GM18519 (cell line): ENCODE data around the gene KLHL30.

Experiments used
- ATAC-seq: cut with Tn5 transposase; IDR thresholded peaks from one replicate; pipeline ENCODE4 v1.9.1; 2021; ENCODE audit warnings: mild to moderate bottlenecking, moderate library complexity; ENCODE audit not compliant: unreplicated experiment, low FRiP score

Gene KLHL30

GRCh38 chr2:238130111-238130695, 8.3 kb upstream of the KLHL30 start:
- ATAC-seq: no peak

GRCh38 chr2:238130696-238131628, 7.5 kb upstream of the KLHL30 start:
- ATAC-seq: no peak

- ATAC-seq: no peak
Observed at GRCh38 chr2:238131761-238132462, 6.6 kb upstream of the KLHL30 start.

- ATAC-seq: no peak
Observed at GRCh38 chr2:238132463-238133450, 5.7 kb upstream of the KLHL30 start.

GRCh38 chr2:238133499-238134392, 4.7 kb upstream of the KLHL30 start:
- ATAC-seq: no peak

- ATAC-seq: no peak
Observed at GRCh38 chr2:238134393-238134785, 4.1 kb upstream of the KLHL30 start.

- no peak for ATAC-seq
Observed at GRCh38 chr2:238135601-238136150, 2.8 kb upstream of the KLHL30 start.

GRCh38 chr2:238136820-238137537, 1.5 kb upstream of the KLHL30 start:
- no peak for ATAC-seq

GRCh38 chr2:238137885-238138284, 583 bp upstream of the KLHL30 start:
- no peak for ATAC-seq

- no peak for ATAC-seq
Observed at GRCh38 chr2:238139196-238140039, 950 bp downstream of the KLHL30 start.

GRCh38 chr2:238140040-238140439, 1.6 kb downstream of the KLHL30 start:
- no peak for ATAC-seq

GRCh38 chr2:238140721-238141540, 2.5 kb downstream of the KLHL30 start:
- ATAC-seq: no peak

- no peak for ATAC-seq
Observed at GRCh38 chr2:238141541-238142318, 3.3 kb downstream of the KLHL30 start.

GRCh38 chr2:238142382-238143205, 4.1 kb downstream of the KLHL30 start:
- no peak for ATAC-seq
